Glomerular visceral epithelial cell (primary cell): ENCODE measurements around the gene TBC1D2B.

Experiments used
- DNase-seq: peaks from one replicate; pipeline ENCODE4 v3.0.0-alpha.2; 2016; ENCODE audit errors: extremely low spot score

Gene TBC1D2B

DNA sequence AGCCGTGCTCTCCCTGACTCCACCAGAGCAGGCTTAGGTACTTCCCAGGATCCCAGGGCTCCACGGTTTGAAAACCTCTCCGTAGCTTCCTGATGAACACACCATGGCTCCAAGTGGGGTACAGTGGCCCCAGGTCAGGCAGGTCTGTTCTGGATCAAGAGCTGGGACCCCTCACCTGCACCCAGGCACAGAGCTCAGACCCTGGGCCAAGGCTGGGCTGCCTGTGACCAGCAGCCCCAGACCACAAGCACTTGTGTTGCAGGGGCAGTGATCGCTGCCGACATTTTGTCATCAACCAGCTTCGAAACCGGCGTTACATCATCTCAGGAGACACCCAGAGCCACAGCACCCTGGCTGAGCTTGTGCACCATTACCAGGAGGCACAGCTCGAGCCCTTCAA, 20.2 kb upstream of the TBC1D2B start:
- no peak for DNase-seq

DNA sequence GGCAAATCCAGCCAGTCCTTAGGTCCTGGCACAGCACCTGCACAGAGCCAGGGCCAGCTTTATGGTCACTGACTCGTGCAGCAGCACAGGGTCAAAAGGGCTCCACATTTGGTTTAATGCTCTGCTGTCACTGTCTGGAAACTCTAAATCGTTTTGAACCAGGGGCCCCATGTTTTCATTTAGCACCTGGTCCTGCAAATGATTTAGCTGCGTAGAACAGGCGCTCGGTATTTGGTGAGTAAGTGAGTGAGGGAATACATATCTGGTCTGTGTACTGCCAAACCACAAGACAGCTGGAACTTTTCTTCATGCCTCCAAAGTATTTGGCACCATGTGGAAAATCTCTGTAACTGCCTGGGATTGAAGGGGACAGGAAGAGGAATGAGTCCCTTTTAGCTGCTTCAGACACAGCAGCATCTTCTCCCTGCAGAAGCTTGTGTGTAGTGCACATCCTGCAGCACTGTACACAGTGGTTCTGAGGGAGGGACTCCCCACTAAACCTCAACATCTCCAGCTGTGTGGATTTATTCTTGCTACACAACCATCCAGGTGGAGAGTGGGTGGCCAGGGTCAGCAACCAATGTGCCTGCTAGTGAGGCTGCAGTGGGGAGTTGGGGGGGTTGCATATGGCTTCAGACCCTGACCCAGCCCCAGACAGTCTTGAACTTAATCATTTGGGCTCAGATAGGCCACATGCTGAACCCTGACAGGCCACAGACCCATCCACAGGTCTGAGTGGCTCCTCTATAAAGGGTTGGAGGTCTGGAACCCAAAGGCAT, 15.9 kb upstream of the TBC1D2B start:
- peak; percentile 86 for DNase-seq

DNA sequence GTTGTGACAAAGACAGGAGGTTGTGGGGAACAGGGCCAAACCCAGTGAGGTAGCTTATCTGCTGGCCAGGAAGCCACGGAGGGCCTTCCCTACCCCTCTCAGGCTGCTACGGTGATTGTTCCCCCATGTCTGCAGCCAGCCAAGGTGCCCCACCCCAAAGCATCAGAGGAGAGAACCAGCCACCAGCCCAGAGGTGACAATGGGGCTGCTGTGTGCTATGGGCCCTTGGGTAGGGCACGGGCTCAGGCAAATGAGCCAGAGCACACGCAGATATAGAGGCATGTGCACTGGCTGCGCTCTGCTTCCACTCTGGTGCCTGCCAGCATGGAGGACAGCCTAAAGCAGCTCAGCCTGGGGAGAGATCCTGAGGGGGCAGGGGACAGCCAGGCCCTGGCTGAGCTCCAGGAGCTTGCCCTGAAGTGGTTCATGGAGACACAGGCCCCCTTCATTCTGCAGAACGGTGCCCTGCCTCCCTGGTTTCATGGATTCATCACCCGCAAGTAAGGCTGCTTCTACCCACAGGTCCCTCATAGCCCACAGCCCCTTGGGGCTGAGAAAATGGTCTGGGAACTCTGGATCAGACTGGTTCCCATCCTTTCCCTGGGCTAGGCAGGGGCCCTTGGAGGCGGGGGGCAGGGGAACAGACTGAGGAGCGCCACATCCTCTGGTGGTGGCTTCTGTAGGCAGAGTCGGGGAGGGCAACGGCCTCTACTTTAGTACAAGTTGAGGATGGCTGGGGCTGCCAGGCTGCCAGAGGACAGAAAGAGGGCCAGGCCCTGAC, 14.9 kb upstream of the TBC1D2B start, which contains the start of gene SH2D7:
Gene SH2D7 (plus strand): TSS at position 301 of the 781 bp plus-strand sequence. CDS start 24 bp downstream, at position 325.
- DNase-seq = no peak

DNA sequence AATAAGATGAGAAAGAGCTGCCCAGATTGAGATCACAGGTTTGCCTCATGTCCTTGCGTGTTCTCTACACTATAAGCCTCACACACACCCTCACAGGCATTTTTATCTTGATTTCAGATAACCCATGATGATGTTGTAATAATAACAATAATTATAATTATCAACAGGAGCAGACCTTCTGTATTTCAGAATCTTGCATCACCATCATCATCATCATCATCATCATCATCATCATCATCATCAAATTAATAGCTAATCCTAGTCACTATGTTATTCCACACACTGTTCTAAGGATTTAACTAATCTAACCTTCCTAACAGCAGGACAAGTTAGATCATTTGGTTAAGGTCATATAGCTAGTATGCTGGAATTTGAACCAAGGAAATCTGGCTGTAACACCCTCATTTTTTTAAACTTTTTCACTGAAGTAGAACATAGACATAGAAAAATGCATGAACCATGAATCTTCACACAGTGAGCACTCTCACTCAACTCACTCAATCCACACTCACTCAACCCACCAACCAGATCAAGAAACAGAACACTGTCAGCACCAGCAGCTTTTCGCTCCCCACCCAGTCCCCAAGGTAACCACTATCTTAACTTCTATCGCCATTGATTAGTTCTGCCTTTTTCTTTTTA, 13.0 kb upstream of the TBC1D2B start:
- no peak for DNase-seq

DNA sequence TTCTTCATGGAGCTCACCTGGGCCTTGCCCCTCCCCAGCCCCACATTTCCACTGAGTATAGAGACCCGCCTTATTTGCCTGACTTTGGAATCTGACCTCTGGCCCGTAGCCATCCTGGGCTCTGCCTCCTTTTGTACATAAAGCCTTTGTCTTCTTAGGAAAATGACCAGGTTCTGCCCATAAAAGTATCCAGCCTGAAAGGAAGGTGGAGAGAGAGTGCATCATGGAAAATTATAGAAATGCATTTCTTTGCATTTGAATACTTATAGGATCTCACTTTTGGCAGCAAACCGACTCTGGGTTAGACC, 11.2 kb upstream of the TBC1D2B start:
- no peak for DNase-seq

DNA sequence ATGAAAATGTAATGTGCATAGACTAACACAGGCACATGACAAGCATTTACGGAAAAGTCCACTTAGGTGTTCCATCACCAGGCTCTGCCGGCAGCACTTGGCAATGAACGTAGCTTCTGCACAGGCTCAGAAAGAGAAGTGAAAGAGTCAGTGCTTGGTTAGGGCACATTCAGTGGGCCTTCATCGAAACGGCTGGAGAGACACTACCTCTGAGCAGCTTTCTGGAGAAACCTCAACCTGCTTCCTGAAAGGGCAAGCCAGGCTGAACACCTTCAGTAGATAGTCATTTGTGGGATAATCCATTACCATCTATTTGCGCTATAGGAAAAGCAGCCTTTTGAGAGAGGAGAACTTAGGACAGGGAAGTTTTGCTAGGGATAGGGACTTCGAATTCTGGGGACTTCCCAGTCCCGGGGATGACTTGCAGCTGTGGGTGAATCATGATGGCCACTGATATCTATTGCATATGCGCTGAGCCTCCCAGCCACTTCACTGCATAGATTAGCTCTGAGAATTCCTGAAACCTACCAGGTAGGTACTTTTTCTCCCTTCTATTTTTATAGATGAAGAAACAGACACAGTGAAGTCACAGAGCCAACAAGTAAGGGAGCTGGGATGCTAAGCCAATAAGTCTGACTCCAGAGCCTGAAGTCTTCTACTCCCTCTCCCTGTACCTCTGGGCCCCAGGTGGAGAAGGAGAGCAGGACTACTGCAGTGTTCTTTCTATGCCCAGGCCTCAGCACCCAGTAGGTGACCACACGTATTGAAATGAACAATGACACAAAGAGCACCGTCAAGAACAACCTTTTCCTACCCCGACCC, 10.7 kb upstream of the TBC1D2B start:
- DNase-seq = no peak

DNA sequence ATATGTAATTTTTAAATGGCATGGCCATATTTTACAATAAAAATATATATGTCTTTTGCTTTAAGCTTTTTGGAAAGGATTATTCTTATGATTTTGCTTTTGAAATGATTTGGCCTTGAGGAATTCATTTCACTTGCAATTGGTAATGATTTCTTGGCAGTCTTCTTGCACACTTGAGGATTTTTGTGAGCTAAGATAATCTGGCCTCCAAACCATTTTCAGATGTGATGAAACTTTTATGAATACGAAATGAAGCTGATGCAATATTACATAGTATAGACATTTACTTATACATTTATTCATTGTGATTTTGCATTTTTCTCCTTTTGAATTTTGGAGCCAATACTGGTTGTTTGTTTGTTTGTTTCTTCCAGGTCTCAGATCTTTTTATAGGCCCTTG, 8.4 kb upstream of the TBC1D2B start:
- DNase-seq = no peak

DNA sequence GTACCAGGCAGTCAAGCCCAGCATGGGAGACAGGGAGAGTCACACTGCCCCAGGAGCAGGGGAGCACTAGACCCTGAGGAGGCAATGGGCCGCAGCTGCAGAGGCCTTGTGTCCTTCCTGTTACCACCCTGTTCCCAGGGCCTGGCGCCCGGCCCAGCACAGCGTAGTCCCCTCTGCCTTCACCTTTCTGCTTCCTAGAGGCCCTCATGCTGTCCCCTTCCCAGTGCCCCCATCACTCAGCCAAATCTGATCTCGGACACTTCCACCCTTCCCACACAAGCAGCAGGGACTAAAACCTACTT, 6.9 kb upstream of the TBC1D2B start:
- no peak for DNase-seq

DNA sequence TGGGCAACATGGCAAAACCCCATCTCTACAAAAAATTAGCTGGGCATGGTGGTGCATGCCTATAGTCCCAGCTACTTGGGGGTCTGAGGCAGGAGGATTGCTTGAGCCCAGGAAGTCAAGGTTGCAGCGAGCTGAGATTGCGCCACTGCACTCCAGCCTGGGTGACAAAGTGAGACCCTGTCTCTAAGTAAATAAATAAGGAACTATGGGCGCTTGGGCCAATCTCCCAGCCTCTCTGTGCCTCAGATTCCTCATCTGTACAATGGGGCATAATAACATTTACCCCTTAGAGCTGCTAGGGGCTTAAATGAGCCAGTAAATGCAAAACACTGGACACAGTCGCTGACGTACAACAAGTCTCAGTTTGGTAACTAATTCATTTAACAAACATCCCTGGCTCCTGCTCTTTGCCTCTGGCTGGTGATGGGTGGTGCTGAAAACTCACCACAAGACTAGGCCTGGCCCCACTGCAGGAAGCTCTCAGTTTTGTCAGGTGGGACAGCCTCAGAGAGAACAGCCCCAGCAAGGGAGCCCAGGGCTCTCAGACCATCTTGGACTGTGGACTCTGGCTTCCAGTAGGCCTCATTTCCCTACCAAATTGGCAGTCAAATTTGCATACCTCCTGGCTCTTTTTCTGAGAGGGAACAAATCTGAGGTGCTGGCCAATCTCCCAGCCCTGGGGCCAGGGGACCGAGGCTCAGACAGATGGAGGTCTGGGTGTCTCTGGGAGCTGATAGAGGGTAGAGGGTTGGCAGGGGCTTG, 6.4 kb upstream of the TBC1D2B start:
- DNase-seq = no peak

DNA sequence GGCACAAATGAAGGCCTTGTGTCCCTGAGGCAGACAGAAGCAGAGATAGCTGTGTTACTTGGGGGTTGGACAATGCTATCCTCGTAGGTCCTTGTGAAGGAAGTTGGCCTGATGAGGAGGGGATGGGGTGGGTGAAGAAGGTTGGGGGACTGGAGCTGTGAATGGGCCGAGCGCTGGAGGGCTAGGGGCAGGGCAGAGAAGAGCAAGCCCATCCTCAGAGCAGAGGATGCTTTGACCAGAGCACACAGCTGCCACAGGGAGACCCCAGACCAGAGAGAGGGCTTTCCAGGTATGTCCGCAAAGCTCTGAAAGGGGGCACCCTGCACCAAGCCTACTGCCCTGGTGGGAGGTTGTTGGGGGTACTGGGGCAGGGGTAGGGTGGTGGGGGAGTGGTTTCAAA, 5.7 kb upstream of the TBC1D2B start:
- no peak for DNase-seq

DNA sequence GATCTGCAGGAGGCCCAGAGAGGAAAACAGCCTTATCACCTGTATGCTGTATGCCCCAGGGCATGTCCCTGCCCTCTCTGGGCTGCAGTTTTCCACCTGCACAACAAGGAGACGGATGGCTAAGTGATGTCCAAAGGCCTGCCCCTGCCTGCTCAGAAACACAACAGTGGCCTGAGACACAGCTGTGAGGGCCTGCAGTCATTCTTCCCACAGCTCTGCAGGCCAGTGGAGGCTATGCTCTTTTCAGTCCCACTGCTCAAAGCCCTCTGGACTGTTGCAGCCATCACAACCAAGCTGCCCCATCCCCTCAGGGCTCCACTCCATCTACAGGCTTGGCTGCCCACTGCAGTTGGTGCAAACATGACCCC, 5.2 kb upstream of the TBC1D2B start:
- DNase-seq = no peak

DNA sequence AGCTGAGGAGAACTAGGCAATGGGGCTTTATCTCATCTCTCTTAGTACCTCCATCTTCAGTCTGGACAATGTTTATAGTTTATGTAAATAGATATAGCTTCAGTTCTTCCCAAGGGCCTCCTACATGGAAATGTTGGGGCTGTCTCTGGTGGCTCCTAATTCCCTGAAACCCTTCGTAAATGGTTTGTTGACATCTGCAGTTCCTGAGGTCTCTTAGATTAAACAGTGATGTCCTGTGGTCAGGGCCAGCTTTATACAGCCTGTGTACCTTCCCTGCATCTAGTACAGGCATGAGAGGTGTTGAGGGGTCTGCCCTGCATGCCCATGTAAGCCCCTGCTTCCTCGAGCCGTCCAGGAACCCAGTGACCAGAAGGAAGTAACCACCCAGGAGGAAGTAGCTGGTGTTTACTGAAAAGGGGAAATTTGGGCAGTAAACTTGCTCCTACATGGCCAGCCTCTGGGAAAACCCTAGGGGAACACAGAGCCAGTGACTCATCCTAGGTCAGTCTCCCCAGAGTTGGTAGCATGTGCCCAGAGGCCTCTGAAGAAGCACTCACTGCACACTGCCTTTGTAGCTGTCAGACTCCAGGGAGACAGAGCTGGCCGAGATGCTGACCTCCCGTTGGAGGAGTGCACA, 4.7 kb upstream of the TBC1D2B start:
- no peak for DNase-seq

DNA sequence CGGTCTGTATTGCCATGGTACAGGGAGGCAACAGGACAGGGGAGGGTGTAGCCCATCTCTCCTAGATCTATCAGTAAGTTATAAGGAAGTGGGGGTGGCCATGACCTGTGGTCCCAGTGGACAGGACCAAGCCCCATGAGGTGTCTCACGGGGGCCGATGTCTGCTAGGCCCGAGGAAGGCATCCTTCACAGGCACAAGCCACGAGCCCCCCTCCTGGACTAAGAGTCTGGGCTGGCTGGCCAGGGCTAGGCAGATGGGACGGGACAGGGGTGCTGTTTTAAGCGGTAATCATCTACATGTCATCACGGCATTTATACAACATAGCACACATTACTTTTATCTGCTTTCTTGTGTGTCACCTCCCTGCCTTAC, 2.6 kb upstream of the TBC1D2B start:
- no peak for DNase-seq

DNA sequence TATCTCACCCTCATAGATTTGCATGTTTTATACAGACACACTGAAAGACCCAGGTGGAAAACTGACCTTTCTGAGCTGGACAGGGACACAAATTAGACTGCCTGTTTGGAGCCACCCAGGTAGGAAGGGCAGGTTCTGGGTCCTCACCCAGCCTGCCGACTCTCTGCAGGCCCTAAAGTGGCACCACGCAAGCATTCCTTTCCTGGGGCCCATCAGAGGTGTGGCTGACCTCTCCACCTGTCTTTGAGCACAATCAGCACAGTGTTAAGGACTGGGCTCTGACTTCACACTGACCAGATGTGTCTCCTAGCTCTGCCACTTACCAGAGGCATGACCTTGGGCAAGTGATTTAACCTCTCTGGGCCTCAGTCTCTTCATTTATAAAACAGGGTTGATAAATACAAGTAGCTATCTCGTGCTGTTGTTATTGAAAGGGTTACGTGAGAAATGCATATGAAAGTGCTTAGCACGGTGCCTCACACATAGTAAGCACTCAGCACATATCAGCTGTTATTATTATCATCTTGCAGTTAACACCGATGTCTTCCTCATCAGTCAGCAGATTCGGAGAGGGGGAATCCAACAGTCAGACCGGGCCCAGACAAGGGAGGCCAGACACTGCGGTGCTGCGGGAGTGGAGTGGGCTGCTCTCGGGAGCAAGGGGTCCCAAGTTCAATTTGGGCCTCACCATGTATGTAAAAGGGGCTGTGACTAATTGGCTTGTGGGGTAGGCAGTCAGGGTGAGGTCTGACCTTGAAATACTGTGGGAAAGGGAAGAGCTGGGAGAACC, 2.0 kb upstream of the TBC1D2B start:
- no peak for DNase-seq

DNA sequence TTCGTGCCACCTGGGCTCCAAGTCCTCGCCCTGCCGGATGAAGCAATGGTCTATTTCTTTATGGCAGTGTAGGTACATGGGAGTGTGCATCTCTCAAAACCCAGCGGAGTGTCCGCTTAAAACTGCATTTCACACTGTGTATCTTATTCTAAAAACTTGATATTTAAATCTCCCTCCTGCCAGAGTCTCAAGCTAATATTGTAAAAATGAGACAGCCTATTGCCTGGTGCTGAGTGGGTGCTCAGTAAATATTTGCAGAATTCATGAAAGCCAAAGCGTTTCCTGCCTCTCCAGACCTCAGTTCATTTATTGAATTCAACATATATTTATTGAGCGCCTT, 330 bp upstream of the TBC1D2B start:
- DNase-seq = no peak

DNA sequence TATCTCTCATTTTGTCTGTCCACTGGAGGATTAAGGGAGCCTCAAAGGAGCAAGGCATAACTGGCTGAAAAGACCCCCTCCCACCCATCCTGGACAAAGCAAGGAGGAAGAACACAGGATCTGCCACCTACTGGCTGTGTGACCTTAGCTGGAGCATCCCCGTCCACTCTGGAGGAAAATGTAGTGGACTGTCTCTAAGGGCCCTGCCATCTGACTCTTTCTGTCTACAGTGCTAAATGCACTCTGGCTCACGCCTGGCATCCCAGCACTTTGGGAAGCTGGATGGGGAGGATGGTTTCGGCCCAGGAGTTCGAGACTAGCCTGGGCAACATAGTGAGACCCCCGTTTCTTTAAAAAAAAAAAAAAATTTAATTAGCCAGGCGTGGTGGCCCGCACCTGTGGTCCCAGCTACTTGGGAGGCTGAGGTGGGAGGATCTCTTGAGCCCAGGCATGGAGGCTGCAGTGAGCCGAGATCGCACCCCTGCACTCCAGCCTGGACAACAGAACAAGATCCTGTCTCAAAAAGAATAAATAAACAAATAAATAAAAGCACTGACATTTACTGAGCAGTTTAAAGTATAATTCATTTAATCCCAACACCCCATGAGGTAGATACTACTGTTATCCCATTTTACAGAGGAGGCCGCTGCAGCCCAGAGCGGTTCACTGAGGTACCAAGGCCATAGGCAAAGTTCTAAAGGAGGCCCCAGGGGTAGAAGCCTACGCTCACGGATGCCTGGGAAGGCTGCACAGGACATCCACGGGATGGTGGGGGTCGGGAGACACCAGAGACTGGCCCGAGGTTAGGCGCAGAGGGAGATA, 1.1 kb downstream of the TBC1D2B start:
- no peak for DNase-seq

DNA sequence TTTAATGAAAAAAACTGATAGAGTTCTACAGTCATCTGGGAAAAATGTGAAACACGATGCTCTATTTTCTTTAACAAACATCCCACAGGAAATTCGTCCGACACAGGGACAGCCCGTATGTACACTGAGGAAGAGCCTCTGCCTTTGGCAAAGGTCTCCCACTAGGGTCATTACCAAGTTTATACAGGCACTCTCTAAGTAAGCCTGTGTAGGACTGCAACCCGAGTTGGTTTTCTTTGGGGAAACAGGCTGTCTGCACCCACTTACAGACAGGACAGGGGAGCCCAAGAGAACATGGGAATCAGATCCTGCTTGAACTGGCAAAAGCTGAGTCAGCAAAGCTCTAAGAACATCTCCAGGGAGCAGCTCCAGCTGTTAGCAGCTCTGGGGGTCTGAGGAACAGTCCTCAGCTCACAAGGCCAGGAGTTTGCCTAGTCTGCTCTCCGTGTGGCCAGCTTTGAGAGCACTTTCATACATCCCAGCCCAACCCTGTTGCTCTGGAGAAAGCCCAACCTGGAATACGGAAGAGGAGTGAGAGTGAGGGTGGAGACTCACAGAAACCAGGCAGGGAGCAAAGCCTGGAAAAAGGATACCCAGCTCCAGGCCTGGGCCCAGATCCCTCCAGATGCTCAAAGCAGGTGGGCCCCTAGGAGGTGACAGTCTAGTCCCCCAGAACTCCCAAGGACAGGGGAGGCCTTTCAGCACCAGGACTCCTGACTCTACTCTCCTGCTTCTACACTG, 1.9 kb downstream of the TBC1D2B start:
- DNase-seq = peak; percentile 74

DNA sequence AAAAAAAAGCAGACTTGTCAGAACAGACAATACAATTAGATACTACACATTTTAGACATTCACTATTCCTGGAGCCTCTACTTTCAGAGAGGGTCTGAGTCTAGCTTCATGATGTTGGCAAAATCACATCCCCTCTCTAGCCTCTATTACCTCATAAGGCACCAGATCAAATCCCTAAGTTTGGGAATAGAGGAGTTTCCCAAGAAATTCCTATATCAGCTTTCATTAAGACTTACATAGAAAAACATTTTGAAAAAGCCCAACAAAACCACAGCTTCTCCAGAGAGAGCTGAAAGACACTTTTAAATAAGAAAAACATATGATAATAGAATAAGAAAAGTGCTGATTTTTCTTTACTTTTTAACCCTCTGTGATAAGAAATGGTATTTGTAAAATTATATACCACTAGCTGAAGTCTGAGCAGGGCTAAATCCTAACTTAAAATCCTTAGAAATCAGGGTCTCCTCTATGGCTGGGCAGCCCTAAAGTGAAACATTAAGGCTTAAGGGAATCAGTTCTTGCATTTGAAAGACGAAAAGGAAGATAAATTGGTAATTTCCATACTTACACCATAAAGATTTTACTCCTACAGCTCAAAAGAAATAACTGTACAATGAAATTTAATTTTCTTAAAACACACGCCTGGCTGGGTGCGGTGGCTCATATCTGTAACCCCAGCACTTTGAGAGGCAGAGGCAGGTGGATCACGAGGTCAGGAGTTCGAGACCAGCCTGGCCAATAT, 4.3 kb downstream of the TBC1D2B start:
- DNase-seq = no peak
